C4-2B (cell line): ENCODE data around the gene LSAMP.

Experiments
- CTCF ChIP-seq: fragments of 450-650 bp; conservative IDR thresholded peaks from 2 replicates; pipeline ENCODE4 v1.5.1; 2017; ENCODE audit warnings: mild to moderate bottlenecking
- ZFX ChIP-seq: fragments of 450-650 bp; IDR thresholded peaks from 2 replicates; pipeline ENCODE4 v1.6.1; 2017

GRCh38 chr3:115852278-115852677 is 593.0 kb downstream of the LSAMP start:
- TF ChIP-seq CTCF = no peak
- no peak for TF ChIP-seq ZFX
